NT2/D1 (cell line): Measurements from ENCODE around the gene TMPRSS11B.

ENCODE experiments used
- DNase-seq: peaks from one replicate; pipeline ENCODE4 v3.0.0-alpha.2; 2011; ENCODE audit warnings: low read depth, low spot score
- H3K27me3 ChIP-seq: 2 replicates; pipeline ENCODE4 v1.6.0; 2011; ENCODE audit warnings: mild to moderate bottlenecking; ENCODE audit not compliant: insufficient read length, insufficient read depth
- H3K36me3 ChIP-seq: 2 replicates; pipeline ENCODE4 v1.6.1; 2011; ENCODE audit warnings: mild to moderate bottlenecking, low read length, mixed read lengths; ENCODE audit not compliant: insufficient read depth, insufficient read length
- H3K4me1 ChIP-seq: 2 replicates; pipeline ENCODE4 v1.5.1; 2011; ENCODE audit not compliant: insufficient read depth, insufficient read length
- H3K4me3 ChIP-seq: 2 replicates; pipeline ENCODE4 v1.5.1; 2011; ENCODE audit warnings: low read depth; ENCODE audit not compliant: insufficient read length
- H3K9ac ChIP-seq: 2 replicates; pipeline ENCODE4 v1.6.0; 2011; ENCODE audit warnings: low read depth; ENCODE audit not compliant: insufficient read length
- H3K9me3 ChIP-seq: 2 replicates; pipeline ENCODE4 v1.5.1; 2011; ENCODE audit warnings: mild to moderate bottlenecking, low read length; ENCODE audit not compliant: insufficient read depth
- SUZ12 ChIP-seq: IDR thresholded peaks from 2 replicates; pipeline ENCODE4 v1.6.1; 2011; ENCODE audit not compliant: insufficient read length, insufficient read depth; ENCODE audit errors: extremely low read depth
- YY1 ChIP-seq: IDR thresholded peaks from 2 replicates; pipeline ENCODE4 v1.6.1; 2011; ENCODE audit not compliant: insufficient read length, insufficient read depth
- ZNF274 ChIP-seq: IDR thresholded peaks from 2 replicates; pipeline ENCODE4 v1.6.1; 2011; ENCODE audit warnings: mild to moderate bottlenecking, low read depth, low read length

Gene TMPRSS11B

GRCh38 chr4:68259191-68259590 lies 13.7 kb upstream of the TMPRSS11B start:
- Histone ChIP-seq H3K27me3 (no peaks in the 10 kb centered on the region), H3K4me3 (no peak overlapping the region), H3K9me3 (no peaks in the 10 kb centered on the region), H3K4me1 (no peaks in the 10 kb centered on the region), H3K36me3 (no peaks in the 10 kb centered on the region), H3K9ac (no peak overlapping the region)
- no peak for DNase-seq
- TF ChIP-seq YY1, result no peak

GRCh38 chr4:68257719-68258118 lies 12.2 kb upstream of the TMPRSS11B start:
- TF ChIP-seq SUZ12 (no peak), YY1 (no peak), ZNF274 (no peak)
- Histone ChIP-seq H3K4me3 (no peak overlapping the region), H3K36me3 (no peaks in the 10 kb centered on the region), H3K27me3 (no peaks in the 10 kb centered on the region), H3K9me3 (no peaks in the 10 kb centered on the region), H3K9ac (no peak overlapping the region), H3K4me1 (no peaks in the 10 kb centered on the region)
- DNase-seq, result no peak

- H3K9ac ChIP-seq, result no peak overlapping the region
- H3K4me3 ChIP-seq, result no peak overlapping the region
- H3K36me3 ChIP-seq, result no peaks in the 10 kb centered on the region
- no peaks in the 10 kb centered on the region for H3K4me1 ChIP-seq
- H3K9me3 ChIP-seq, result no peaks in the 10 kb centered on the region
- H3K27me3 ChIP-seq, result no peaks in the 10 kb centered on the region
- no peak for DNase-seq
- TF ChIP-seq ZNF274 (no peak), YY1 (no peak), SUZ12 (no peak)
Measured at GRCh38 chr4:68256284-68256683, 10.8 kb upstream of the TMPRSS11B start.

GRCh38 chr4:68250151-68250930 lies 4.8 kb upstream of the TMPRSS11B start:
- Histone ChIP-seq H3K9ac (no peak overlapping the region), H3K36me3 (no peaks in the 10 kb centered on the region), H3K9me3 (no peaks in the 10 kb centered on the region), H3K4me1 (no peaks in the 10 kb centered on the region), H3K4me3 (no peak overlapping the region), H3K27me3 (no peaks in the 10 kb centered on the region)
- no peak for DNase-seq
- TF ChIP-seq ZNF274 (no peak), SUZ12 (no peak), YY1 (no peak)

- Histone ChIP-seq H3K9me3 (no peaks in the 10 kb centered on the region), H3K4me3 (no peak overlapping the region), H3K9ac (no peak overlapping the region), H3K36me3 (no peaks in the 10 kb centered on the region), H3K27me3 (no peaks in the 10 kb centered on the region), H3K4me1 (no peaks in the 10 kb centered on the region)
- TF ChIP-seq YY1 (no peak), SUZ12 (no peak), ZNF274 (no peak)
- DNase-seq, result no peak
Measured at GRCh38 chr4:68249434-68249833, 3.9 kb upstream of the TMPRSS11B start.

- Histone ChIP-seq H3K4me3 (no peak overlapping the region), H3K4me1 (no peaks in the 10 kb centered on the region), H3K9me3 (no peaks in the 10 kb centered on the region), H3K36me3 (no peaks in the 10 kb centered on the region), H3K27me3 (no peaks in the 10 kb centered on the region), H3K9ac (no peak overlapping the region)
- TF ChIP-seq SUZ12 (no peak), ZNF274 (no peak), YY1 (no peak)
- no peak for DNase-seq
Measured at GRCh38 chr4:68240620-68241019, 4.9 kb downstream of the TMPRSS11B start.

- Histone ChIP-seq H3K9me3 (no peaks in the 10 kb centered on the region), H3K36me3 (no peaks in the 10 kb centered on the region), H3K4me1 (no peaks in the 10 kb centered on the region), H3K9ac (no peak overlapping the region), H3K27me3 (no peaks in the 10 kb centered on the region), H3K4me3 (no peak overlapping the region)
- TF ChIP-seq ZNF274, result no peak
- no peak for TF ChIP-seq YY1
- no peak for TF ChIP-seq SUZ12
- no peak for DNase-seq
Measured at GRCh38 chr4:68228568-68228967, 16.9 kb downstream of the TMPRSS11B start.
